Activated CD8-positive, alpha-beta T cell treated with anti-CD3 and anti-CD28 coated beads, Interleukin-2, amount 10 ng/mL, durations not matched to agents 7 days and 5 days (primary cell): ENCODE results near the gene SRSF12. TPM values are rescaled to one million over a fixed set of nuclear protein-coding genes. Genes with fewer than 3 reads are reported as not detected.
A peak's percentile ranks its signal among the peaks of the same experiment; 100 is the strongest.
"Not testable (repeated sequence)": the region's sequence is repeated elsewhere in the genome, so short reads cannot be mapped to it uniquely, and the experiment has no call there.

ENCODE experiments used
- ATAC-seq: fragments of 150-1000 bp; cut with Tn5 transposase; one replicate; pipeline ENCODE4 v1.10.0; 2021; ENCODE audit warnings: moderate library complexity
- CTCF ChIA-PET: fragments of 350-600 bp; sonication (Branson Sonifier 250); formaldehyde crosslinking; loops from one replicate; lab custom pipeline; 2021; ENCODE audit warnings: antibody characterized with exemption; lab: Charles Lee
- POLR2A ChIA-PET: fragments of 350-600 bp; sonication (Branson Sonifier 250); formaldehyde crosslinking; loops from one replicate; lab custom pipeline; 2021; ENCODE audit warnings: antibody characterized with exemption; lab: Charles Lee
- DNase-seq: peaks from one replicate; pipeline ENCODE4 v3.0.0-alpha.2; 2020
- H3K27ac Mint-ChIP-seq: one replicate; pipeline ENCODE4 v1.8.0; 2021; ENCODE audit warnings: mild to moderate bottlenecking, mixed read lengths
- H3K27me3 Mint-ChIP-seq: one replicate; pipeline ENCODE4 v1.8.0; 2021; ENCODE audit warnings: low read depth, mixed read lengths
- H3K36me3 Mint-ChIP-seq: one replicate; pipeline ENCODE4 v1.8.0; 2021; ENCODE audit warnings: low read depth, mixed read lengths
- H3K4me1 Mint-ChIP-seq: one replicate; pipeline ENCODE4 v1.8.0; 2021; ENCODE audit warnings: low read depth, mixed read lengths
- H3K4me3 Mint-ChIP-seq: one replicate; pipeline ENCODE4 v1.8.0; 2021; ENCODE audit warnings: mild to moderate bottlenecking, mixed read lengths
- H3K9me3 Mint-ChIP-seq: one replicate; pipeline ENCODE4 v1.8.0; 2022; ENCODE audit warnings: mixed read lengths; ENCODE audit not compliant: insufficient read depth
- total RNA-seq, 2 experiments: library from RNA; stranded (reverse); gene quantifications; one replicate each; pipeline ENCODE4 v1.2.3, GENCODE V29; 2021

Gene SRSF12
- total RNA-seq, 2 experiments from 2014 or later: not detected

DNA sequence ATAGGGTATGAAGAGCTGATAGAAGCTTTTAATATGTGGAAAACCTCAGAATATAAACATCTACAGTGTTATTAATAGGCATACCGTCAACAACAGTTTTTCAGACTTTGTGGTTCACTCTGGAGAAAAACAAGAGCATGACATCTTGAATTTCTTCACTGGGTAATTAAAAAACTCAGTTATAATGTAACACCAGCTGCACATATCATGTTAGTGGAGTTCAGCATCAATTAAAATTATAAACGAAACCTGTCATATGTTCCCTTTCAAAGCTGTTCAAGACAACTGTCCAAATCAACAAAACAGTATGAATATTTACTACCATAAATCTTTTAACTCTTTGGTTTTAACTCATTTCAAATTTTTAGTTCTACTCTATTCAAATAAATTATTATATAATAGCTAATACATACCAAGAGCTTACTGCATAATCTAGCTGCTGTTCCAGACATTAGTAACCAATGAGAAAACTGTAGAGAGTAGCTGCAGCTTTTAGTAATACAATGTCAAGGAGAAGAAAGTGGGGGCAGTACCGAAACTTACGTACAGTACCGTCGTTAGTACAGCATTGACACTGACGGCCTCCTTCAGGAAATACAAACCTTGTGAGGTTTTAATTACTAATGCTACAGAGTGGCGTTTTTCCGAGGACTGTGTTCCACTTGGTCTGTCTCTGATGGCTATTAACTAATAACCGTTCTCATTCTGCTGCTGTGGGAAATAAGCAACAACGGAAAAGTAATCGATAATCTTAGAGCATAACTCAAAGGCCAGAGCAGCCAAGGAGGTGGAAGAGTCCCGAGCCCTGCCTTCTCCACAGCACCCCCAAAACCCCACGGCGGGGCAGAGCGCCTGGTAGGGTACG is 27.5 kb upstream of the SRSF12 start:
- ATAC-seq: peak; percentile 63
- Mint-ChIP-seq H3K4me1 (peaks cover 38% of the 10 kb centered on the region), H3K27me3 (no peaks in the 10 kb centered on the region), H3K36me3 (peaks cover 19% of the 10 kb centered on the region), H3K4me3 (peak overlapping the region; percentile 88), H3K27ac (peak overlapping the region; percentile 96), H3K9me3 (no peaks in the 10 kb centered on the region)
- DNase-seq: peak; percentile 57
- POLR2A ChIA-PET: interaction anchor here (0.6 to 4.6 kb wide), 11 partner anchors 14 to 684 kb away, joined by 3 to 115 read pairs (median 3); partner anchors contain the start of genes CASP8AP2, PNRC1, RNGTT and UBE2J1
- CTCF ChIA-PET: interaction anchor here (0.8 to 4.3 kb wide), 15 partner anchors 9 to 489 kb away, joined by 3 to 27 read pairs (median 4); partner anchors contain the start of gene PNRC1

DNA sequence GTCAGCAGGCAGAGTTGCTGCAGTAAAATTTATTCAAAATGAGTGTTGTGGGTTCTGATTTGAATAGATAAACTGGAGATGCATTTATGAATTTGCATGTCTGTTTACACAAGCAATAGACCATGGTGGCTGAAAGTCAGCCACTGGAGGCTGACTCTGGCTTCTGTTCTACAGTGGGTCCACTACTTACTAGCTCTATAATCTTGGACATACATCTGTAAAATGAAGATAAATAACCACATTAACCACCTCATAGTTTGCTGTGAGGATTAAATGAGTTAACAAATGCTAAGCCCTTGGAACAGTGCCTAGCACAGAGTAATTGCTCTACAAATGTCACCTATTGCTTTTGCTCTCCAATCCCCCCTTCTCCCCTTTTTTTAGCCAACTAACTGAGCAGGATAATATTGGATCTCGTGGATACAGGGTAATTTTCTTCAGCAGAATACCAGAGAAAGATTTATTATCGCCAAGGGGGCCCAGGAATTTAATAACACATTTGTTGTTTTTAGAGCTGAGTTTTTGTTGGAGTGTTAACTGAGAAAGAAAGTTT is 26.6 kb upstream of the SRSF12 start:
- Mint-ChIP-seq H3K36me3 (peaks cover 11% of the 10 kb centered on the region), H3K9me3 (no peaks in the 10 kb centered on the region), H3K4me3 (peak overlapping the region; percentile 37), H3K27ac (no peak overlapping the region), H3K4me1 (peaks cover 36% of the 10 kb centered on the region), H3K27me3 (no peaks in the 10 kb centered on the region)
- ChIA-PET POLR2A (interaction anchor here (1.9 to 4.6 kb wide), 3 partner anchors 64 to 207 kb away, joined by 7 to 115 read pairs (median 18); partner anchors contain the start of genes PNRC1, RNGTT and UBE2J1), CTCF (interaction anchor here (0.9 to 4.3 kb wide), 10 partner anchors 10 to 232 kb away, joined by 3 to 27 read pairs (median 4); partner anchors contain the start of gene PNRC1)
- no peak for DNase-seq
- no peak for ATAC-seq

DNA sequence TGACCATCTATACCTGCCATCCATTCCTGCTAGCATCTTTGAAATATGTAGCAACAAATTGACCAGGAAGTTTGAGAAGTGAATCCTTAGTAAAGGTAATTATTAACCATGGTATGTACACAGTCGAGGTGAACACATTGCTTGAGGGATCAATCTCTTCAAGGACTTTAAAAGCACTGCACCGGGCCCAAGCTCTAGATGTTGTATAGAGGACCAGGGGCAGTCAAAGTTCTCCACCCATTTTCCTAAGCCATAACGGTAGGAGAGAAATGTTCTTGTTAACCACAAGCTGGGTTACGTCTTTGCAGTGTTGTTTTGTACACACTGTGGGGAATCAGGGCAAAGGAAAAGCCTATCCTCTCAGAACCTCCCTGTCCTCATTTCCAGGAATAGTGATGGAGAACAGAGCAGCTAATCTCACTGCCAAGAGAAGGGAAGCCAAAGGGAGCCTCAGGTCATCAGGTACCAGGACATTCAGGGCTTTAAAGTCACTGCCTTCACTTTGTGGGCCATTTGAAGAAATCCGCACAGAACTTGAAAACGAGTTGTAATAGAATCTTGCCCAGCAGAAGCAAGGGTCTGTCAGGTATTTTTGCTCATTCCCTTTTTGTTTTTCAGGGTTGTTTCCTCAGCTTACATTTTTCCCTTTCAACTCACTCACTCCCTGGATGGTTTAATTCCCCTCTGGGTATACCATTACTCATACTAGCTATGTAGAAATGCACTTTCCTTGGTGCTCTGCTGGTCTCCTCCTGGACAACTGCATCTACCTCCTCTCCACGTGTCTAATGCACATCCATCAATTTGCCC is 22.7 kb upstream of the SRSF12 start:
- no peaks in the 10 kb centered on the region for H3K27me3 Mint-ChIP-seq
- ChIA-PET CTCF (interaction anchor here (1.6 kb wide), 1 partner anchor 157 kb away, joined by 3 read pairs; no protein-coding TSS in a partner anchor), POLR2A (no interaction called here)
- no peak for DNase-seq
- peaks cover 18% of the 10 kb centered on the region for H3K4me1 Mint-ChIP-seq
- H3K27ac Mint-ChIP-seq: no peak overlapping the region
- H3K9me3 Mint-ChIP-seq: no peaks in the 10 kb centered on the region
- no peak overlapping the region for H3K4me3 Mint-ChIP-seq
- ATAC-seq: no peak
- no peaks in the 10 kb centered on the region for H3K36me3 Mint-ChIP-seq

DNA sequence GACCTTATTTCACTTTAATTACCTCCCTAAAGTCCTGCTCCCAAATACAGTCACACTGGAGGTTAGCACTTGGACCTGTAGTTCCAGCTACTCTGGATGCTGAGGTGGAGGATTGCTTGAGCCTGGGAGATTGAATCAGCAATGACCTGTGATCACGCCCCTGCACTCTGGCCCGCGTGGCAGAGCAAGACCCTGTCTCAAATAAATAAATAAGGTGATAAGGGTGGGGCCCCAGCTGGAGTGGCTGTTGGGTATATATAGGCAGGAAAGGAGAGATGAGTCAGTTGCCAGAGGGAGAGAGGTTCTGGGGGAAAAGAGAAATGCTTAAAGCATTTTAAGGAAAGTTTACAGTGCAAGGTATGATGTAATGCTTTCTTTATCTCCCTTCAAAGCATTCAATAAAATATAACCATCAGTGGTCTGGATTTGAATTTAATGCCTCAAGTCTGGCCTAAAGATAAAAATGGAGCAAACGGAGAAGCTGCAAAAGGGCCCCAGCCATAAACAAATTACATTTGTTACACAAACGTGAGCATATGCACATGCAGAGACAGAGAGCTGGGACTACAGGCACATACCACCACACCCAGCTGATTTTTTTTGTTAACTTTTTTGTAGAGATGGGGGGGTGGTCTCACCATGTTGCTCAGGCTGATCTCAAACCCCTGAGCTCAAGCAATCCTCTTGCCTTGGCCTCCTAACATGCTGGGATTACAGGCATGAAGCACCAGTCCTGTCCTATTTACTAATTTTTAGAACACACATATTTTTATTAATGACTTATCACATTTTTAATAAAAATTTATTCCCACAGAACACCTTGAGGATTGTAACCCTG is 21.9 kb upstream of the SRSF12 start:
- no peaks in the 10 kb centered on the region for H3K36me3 Mint-ChIP-seq
- DNase-seq (no peak), ATAC-seq (no peak)
- ChIA-PET CTCF (interaction anchor here (1.6 kb wide), 1 partner anchor 156 kb away, joined by 3 read pairs; no protein-coding TSS in a partner anchor), POLR2A (no interaction called here)
- peaks cover 2% of the 10 kb centered on the region for H3K27me3 Mint-ChIP-seq
- H3K9me3 Mint-ChIP-seq: no peaks in the 10 kb centered on the region
- no peak overlapping the region for H3K4me3 Mint-ChIP-seq
- no peak overlapping the region for H3K27ac Mint-ChIP-seq
- peaks cover 10% of the 10 kb centered on the region for H3K4me1 Mint-ChIP-seq

DNA sequence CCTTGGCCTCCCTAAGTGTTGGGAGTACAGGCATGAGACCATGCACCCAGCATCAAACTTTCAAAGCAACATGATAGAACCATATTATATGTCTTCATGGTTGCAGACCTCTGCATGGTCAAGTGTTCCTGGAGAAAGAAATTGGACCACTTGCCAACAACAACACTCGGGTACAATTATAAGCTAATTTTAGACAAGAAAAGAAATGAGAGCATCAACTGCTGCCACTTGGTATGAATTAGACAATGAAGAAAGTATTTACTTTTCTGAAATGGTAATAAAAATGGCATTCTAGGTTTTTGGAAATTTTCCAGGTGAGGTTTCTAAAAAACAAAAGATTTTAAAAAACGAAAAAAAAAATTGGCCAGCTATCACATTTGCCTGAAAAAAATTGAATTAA is 20.3 kb upstream of the SRSF12 start:
- Mint-ChIP-seq H3K27me3 (peaks cover 2% of the 10 kb centered on the region), H3K9me3 (no peaks in the 10 kb centered on the region), H3K27ac (no peak overlapping the region), H3K36me3 (no peaks in the 10 kb centered on the region), H3K4me1 (no peaks in the 10 kb centered on the region), H3K4me3 (no peak overlapping the region)
- ChIA-PET POLR2A (no interaction called here), CTCF (interaction anchor here (0.6 to 2.0 kb wide), 4 partner anchors 54 to 323 kb away, joined by 3 to 5 read pairs (median 4); no protein-coding TSS in a partner anchor)
- ATAC-seq: no peak
- no peak for DNase-seq

DNA sequence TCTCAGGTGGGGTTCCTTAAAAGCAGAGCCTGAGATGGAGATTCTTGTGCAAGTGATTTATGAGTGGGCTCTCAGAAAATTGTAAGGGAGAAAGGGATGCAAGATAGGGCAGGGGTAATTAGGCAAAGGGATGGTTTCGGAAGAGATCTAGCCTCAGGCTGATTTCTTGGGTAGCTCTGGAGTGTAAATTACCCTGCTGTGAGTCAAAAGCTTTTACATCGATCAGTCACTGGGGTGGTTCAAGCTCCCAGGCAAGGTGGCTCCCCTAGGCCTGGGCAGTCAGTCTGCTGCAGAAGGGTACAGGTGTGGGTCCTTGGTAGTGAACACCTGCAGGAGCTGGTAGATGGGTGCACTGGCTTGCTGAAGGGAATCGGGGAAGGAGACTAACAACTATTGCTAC is 16.9 kb upstream of the SRSF12 start:
- ChIA-PET CTCF (interaction anchor here (1.5 kb wide), 1 partner anchor 14 kb away, joined by 4 read pairs; no protein-coding TSS in a partner anchor), POLR2A (no interaction called here)
- H3K36me3 Mint-ChIP-seq: no peaks in the 10 kb centered on the region
- H3K4me3 Mint-ChIP-seq: no peak overlapping the region
- no peak overlapping the region for H3K27ac Mint-ChIP-seq
- DNase-seq (no peak), ATAC-seq (no peak)
- peaks cover 2% of the 10 kb centered on the region for H3K27me3 Mint-ChIP-seq
- no peaks in the 10 kb centered on the region for H3K9me3 Mint-ChIP-seq
- H3K4me1 Mint-ChIP-seq: no peaks in the 10 kb centered on the region

DNA sequence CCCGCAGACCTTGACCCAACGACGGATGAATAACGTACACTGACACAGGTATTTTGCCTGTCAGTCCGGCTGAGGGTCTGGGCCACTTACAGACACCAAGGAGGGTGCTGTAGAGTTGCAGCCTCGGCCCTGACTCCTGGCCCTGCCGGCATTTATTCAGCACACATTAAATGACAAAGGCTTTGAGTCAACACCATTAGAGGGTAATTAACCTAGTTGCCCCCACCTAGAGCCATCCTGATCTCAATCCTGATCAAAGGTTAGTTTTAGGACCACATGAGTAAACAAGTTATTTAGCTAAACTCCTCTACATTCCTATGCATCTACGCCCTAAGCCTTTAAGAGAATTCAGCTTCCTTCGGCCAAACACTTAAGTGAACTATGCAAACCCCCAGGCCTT is 16.1 kb upstream of the SRSF12 start:
- Mint-ChIP-seq H3K4me1 (no peaks in the 10 kb centered on the region), H3K27me3 (peaks cover 2% of the 10 kb centered on the region), H3K4me3 (no peak overlapping the region), H3K27ac (no peak overlapping the region), H3K9me3 (no peaks in the 10 kb centered on the region), H3K36me3 (no peaks in the 10 kb centered on the region)
- ATAC-seq (no peak), DNase-seq (no peak)
- CTCF ChIA-PET: interaction anchor here (0.7 to 1.5 kb wide), 3 partner anchors 11 to 54 kb away, joined by 3 to 4 read pairs (median 4); no protein-coding TSS in a partner anchor
- POLR2A ChIA-PET: interaction anchor here (1.5 kb wide), 1 partner anchor 54 kb away, joined by 7 read pairs; the partner anchor contains the start of gene PNRC1

DNA sequence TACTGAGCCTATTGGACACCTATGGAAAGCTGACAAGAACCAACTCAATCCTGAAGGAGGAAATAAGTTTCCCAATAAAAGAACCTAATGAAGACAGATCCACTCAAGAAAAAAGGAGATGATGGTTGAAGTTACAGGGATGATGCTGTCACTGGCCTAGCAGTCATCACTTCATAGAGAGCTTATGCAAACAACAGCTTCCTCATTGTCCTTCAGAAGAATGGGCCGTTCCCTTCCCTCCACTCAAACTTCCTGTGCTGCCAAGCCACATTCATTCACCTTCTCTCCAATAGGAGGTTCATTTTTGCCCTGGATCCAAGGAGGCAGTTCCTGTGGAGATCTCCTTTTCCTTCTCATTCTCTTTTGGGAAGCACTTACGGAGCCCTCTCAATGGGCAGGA is 14.2 kb upstream of the SRSF12 start:
- DNase-seq (no peak), ATAC-seq (no peak)
- Mint-ChIP-seq H3K27ac (no peak overlapping the region), H3K36me3 (no peaks in the 10 kb centered on the region), H3K4me1 (no peaks in the 10 kb centered on the region), H3K27me3 (peaks cover 5% of the 10 kb centered on the region), H3K9me3 (no peaks in the 10 kb centered on the region), H3K4me3 (no peak overlapping the region)
- CTCF ChIA-PET: interaction anchor here (1.3 to 1.4 kb wide), 2 partner anchors 22 to 148 kb away, joined by 3 read pairs; no protein-coding TSS in a partner anchor
- POLR2A ChIA-PET: interaction anchor here (0.9 kb wide), 1 partner anchor 47 kb away, joined by 4 read pairs; no protein-coding TSS in a partner anchor

DNA sequence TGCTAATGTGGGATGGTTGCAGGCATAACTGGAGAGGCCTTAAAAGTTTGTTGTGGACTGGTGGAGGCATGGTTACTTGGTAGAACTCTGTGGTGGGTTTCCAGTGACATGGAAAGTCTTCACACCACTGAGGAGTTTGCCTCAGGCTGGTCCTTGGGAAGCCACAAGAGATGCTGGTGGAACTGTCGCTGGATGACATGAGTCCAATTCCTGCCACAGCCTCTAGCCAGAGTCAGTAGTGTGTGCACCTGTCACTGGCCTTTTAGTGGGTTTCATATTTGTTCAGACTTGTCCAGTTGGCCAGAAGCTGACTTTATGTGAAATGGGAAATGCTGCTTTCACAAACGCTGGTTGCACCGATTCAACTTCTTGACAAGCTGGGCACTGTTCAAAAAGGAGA is 13.7 kb upstream of the SRSF12 start:
- Mint-ChIP-seq H3K27ac (no peak overlapping the region), H3K4me3 (no peak overlapping the region), H3K4me1 (no peaks in the 10 kb centered on the region), H3K9me3 (peaks cover 3% of the 10 kb centered on the region), H3K36me3 (no peaks in the 10 kb centered on the region), H3K27me3 (peaks cover 5% of the 10 kb centered on the region)
- ChIA-PET POLR2A (interaction anchor here (0.9 kb wide), 1 partner anchor 13 kb away, joined by 3 read pairs; no protein-coding TSS in a partner anchor), CTCF (interaction anchor here (1.3 to 1.4 kb wide), 2 partner anchors 23 to 147 kb away, joined by 3 read pairs; no protein-coding TSS in a partner anchor)
- DNase-seq: no peak
- no peak for ATAC-seq

DNA sequence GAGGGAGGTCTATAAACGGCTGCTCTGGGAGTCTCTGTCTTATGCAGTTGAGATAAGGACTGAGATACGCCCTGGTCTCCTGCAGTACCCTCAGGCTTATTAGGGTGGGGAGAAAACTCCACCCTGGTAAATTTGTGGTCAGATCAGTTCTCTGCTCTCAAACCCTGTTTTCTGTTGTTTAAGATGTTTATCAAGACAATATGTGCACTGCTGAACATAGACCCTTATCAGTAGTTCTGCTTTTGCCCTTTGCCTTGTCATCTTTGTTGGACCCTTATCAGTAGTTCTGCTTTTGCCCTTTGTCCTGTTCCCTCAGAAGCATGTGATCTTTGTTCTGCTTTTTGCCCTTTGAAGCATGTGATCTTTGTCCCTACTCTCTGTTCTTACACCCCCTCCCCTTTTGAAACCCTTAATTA is 10.4 kb upstream of the SRSF12 start:
- DNase-seq, H3K9me3 Mint-ChIP-seq, H3K4me1 Mint-ChIP-seq, ATAC-seq, H3K36me3 Mint-ChIP-seq, H3K27me3 Mint-ChIP-seq, CTCF ChIA-PET, H3K4me3 Mint-ChIP-seq, H3K27ac Mint-ChIP-seq, POLR2A ChIA-PET: not testable (repeated sequence)
